Measurements from ENCODE around the gene HTR1E. TPM values are rescaled to one million over a fixed set of nuclear protein-coding genes. Genes with fewer than 3 reads are reported as not detected.

HTR1E gene
- total RNA-seq, 4 donors from 2014 or later: not detected

- H3K27ac ChIP-seq: no peak overlapping the region
- H3K9me3 ChIP-seq: no peaks in the 10 kb centered on the region
- H3K27me3 ChIP-seq: no peaks in the 10 kb centered on the region
- H3K4me1 ChIP-seq: no peaks in the 10 kb centered on the region
- no peak for DNase-seq
- H3K4me3 ChIP-seq: no peak overlapping the region
- TF ChIP-seq POLR2A (IDR thresholded peaks at IDR 0.05): no peak
- TF ChIP-seq, protein P1, sequence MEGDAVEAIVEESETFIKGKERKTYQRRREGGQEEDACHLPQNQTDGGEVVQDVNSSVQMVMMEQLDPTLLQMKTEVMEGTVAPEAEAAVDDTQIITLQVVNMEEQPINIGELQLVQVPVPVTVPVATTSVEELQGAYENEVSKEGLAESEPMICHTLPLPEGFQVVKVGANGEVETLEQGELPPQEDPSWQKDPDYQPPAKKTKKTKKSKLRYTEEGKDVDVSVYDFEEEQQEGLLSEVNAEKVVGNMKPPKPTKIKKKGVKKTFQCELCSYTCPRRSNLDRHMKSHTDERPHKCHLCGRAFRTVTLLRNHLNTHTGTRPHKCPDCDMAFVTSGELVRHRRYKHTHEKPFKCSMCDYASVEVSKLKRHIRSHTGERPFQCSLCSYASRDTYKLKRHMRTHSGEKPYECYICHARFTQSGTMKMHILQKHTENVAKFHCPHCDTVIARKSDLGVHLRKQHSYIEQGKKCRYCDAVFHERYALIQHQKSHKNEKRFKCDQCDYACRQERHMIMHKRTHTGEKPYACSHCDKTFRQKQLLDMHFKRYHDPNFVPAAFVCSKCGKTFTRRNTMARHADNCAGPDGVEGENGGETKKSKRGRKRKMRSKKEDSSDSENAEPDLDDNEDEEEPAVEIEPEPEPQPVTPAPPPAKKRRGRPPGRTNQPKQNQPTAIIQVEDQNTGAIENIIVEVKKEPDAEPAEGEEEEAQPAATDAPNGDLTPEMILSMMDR (IDR thresholded peaks at IDR 0.05): no peak
- no peaks in the 10 kb centered on the region for H3K36me3 ChIP-seq
Observed at GRCh38 chr6:86943819-86944407, 6.6 kb downstream of the HTR1E start.

- no peaks in the 10 kb centered on the region for H3K27me3 ChIP-seq
- H3K9me3 ChIP-seq: no peaks in the 10 kb centered on the region
- no peak for TF ChIP-seq POLR2A (IDR thresholded peaks at IDR 0.05)
- TF ChIP-seq, protein P1 (IDR thresholded peaks at IDR 0.05): no peak
- no peak for DNase-seq
- no peaks in the 10 kb centered on the region for H3K36me3 ChIP-seq
- no peak overlapping the region for H3K4me3 ChIP-seq
- H3K4me1 ChIP-seq: no peaks in the 10 kb centered on the region
- no peak overlapping the region for H3K27ac ChIP-seq
Observed at GRCh38 chr6:86949771-86950170, 12.4 kb downstream of the HTR1E start.

DNA sequence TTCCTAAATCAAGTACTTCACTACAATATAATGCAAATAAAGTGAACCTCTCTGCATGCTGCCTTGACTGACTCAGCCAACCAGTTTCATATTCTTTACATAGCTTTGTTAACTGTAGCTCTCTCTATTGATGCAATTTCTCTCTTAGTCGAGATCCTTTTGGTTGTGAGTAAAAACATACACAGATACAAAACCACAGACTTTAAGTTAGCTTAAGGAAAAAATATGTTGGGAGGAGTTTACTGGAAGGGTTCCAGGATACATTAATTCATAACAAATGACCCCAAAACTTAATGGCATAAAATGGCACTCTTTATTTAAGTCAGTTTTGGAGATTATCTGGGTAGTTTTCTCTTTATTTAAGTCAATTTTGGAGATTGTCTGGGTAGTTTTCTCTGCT is 15.7 kb downstream of the HTR1E start:
- no peak for DNase-seq
- Histone ChIP-seq H3K4me1 (no peaks in the 10 kb centered on the region), H3K9me3 (no peaks in the 10 kb centered on the region), H3K27me3 (no peaks in the 10 kb centered on the region), H3K36me3 (no peaks in the 10 kb centered on the region), H3K27ac (no peak overlapping the region), H3K4me3 (no peak overlapping the region)
- TF ChIP-seq, protein P1 (IDR thresholded peaks at IDR 0.05): no peak
- TF ChIP-seq POLR2A (IDR thresholded peaks at IDR 0.05): no peak

- Histone ChIP-seq H3K36me3 (no peaks in the 10 kb centered on the region), H3K27me3 (no peaks in the 10 kb centered on the region), H3K4me1 (no peaks in the 10 kb centered on the region), H3K4me3 (no peak overlapping the region), H3K9me3 (no peaks in the 10 kb centered on the region), H3K27ac (no peak overlapping the region)
- no peak for DNase-seq
- TF ChIP-seq, protein P1 (IDR thresholded peaks at IDR 0.05): no peak
- no peak for TF ChIP-seq POLR2A (IDR thresholded peaks at IDR 0.05)
Observed at GRCh38 chr6:86959656-86960055, 22.3 kb downstream of the HTR1E start.

DNA sequence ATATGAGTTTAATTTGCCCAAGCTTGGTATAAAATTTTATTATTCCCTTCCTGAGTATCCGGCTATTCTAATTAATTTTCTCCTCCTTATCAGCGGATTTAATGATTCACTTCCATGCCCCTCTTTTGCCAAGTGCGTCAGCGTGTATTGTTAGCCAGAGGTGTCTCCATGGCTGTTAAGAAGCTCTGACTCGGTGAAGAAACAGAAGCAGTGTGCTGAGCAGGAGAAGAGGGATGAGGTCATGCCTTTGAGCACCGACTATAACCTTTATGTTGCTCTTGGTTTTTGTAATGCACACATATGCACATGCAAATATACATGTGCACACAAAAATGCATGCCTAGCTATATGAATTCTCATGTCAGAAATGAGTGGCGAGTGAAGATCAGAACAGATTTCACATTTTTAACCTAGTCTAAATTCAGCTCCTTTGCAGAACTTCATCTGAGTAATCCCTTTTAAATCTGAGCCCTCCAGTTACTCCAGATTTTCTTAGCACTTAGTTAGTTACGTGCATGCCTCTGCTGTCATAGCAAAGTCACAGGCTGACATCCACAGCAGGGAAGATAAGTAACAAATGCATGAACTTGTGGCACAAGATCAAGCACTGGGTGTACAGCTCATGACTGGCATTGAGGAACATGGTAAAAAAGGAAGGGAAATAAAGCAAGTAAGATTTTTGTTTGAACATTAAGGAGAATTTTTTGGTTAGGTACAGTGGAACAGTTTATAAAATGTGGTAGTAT is 24.3 kb downstream of the HTR1E start:
- no peaks in the 10 kb centered on the region for H3K9me3 ChIP-seq
- no peaks in the 10 kb centered on the region for H3K27me3 ChIP-seq
- no peak for DNase-seq
- no peaks in the 10 kb centered on the region for H3K36me3 ChIP-seq
- no peak overlapping the region for H3K27ac ChIP-seq
- no peak overlapping the region for H3K4me3 ChIP-seq
- no peak for TF ChIP-seq POLR2A (IDR thresholded peaks at IDR 0.05)
- TF ChIP-seq, protein P1 (IDR thresholded peaks at IDR 0.05): no peak
- no peaks in the 10 kb centered on the region for H3K4me1 ChIP-seq

Measured in Peyer's patch (tissue), 4 donors.